GM10266 (cell line): Measurements from ENCODE around the gene PRXL2B.

ENCODE experiments used
- DNase-seq: peaks from one replicate; pipeline ENCODE4 v3.0.0; 2012; ENCODE audit errors: extremely low spot score
- TF ChIP-seq, protein P1 (sequence below): IDR thresholded peaks from 2 replicates; pipeline ENCODE4 v1.5.1; 2012; ENCODE audit warnings: mild to moderate bottlenecking, low read depth; ENCODE audit not compliant: control insufficient read depth, insufficient read depth; ENCODE audit errors: missing control alignments

The PRXL2B gene

DNA sequence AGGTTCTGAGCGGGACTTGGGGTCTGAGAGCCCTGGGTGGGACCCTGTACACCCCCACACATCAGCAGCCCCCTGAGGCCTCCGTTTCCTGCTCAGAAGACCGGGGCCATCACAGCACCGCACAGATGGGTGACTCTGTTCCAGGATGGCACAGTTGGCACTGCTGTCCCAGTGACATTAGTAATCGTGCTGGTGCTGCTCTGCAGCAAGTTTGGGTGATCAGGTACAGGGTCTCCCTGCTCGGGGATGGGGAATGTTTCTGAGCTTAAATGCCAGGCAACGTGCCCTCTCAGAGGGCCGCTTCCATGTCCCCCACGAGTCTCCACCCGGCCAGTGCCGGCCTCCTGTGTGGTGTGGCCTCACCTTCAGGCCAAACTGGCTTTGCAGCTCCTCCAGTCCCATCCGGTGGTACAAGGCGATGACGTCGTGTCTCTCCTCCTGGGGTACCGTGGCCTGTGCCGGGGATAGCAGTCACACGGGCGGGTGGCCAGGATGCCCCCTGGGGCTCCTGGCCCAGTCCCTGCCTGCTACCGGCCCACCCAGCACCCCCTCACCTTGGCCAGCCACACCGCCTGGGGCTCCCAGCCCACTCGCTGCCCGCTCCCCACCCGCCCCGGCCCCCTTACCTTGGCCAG is 17.1 kb downstream of the PRXL2B start:
- DNase-seq, result no peak

DNA sequence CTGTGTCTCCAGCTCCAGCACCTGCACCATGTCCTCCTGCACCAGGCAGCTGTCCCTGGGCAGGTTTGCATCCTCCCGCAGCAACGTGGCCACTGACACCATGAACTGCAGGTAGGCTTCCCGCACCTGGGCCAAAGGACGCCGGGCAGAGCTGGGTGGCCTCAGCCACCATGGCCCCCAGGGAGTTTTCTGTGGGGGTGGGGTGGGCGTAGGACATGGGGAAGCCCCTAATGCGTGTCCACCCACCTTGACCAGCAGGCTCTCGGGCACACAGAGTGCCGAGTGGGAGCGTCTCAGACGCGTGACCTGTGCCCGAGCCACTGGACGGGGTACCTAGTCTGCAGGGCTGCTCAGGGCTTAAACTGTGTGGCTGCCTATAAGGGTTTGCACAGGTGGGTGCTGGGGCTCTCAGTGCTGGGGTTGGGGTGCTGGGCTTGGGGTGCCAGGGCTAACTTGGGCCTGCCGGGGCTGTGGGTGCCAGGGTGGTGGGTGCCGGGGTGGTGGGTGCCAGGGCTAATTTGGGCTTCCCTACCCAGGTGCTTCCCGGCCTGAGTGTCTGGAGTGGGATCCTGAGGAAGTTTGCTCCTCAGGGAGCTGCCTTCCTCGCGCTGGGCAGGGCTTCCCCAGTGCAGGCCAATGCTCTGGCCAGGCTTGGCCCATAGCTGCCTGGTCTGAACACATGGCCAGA is 17.7 kb downstream of the PRXL2B start:
- TF ChIP-seq, protein P1, sequence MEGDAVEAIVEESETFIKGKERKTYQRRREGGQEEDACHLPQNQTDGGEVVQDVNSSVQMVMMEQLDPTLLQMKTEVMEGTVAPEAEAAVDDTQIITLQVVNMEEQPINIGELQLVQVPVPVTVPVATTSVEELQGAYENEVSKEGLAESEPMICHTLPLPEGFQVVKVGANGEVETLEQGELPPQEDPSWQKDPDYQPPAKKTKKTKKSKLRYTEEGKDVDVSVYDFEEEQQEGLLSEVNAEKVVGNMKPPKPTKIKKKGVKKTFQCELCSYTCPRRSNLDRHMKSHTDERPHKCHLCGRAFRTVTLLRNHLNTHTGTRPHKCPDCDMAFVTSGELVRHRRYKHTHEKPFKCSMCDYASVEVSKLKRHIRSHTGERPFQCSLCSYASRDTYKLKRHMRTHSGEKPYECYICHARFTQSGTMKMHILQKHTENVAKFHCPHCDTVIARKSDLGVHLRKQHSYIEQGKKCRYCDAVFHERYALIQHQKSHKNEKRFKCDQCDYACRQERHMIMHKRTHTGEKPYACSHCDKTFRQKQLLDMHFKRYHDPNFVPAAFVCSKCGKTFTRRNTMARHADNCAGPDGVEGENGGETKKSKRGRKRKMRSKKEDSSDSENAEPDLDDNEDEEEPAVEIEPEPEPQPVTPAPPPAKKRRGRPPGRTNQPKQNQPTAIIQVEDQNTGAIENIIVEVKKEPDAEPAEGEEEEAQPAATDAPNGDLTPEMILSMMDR, result no peak
- DNase-seq, result no peak

More for the DNA sequence above, 17.1 kb downstream of the PRXL2B start:
- TF ChIP-seq, protein P1, result no peak

DNA sequence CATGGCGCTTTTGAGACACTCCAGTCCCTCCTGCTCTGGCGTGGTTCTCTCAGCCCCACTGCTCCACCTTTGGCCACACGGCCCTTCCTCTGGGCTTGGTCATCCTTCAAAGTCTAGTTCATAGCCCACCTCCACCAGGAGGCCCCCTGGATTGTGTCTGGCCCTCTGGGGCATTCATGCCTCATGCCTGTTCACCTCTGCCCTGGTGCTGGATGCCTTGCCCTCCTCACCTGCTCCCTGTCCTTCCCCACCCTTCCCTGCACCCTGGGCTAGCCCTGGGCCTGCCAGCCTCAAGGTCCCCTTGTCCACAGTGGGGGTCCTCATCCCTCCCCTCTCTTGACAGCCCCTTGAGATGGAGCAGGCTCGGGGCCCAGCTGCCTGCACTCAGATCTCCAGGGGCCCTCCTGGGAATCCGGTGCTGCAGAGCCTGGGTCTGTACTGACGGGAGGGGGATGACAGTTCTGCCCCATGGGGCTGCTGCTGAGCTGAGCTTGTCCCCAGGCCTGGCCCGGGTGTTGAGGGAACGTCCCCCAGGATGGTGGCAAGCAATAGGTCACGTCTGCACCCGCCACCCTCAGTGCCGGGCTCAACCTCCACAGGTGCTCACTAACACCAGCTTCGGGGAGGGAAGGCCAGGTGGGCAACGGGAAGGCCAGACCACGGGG is 18.4 kb downstream of the PRXL2B start:
- TF ChIP-seq, protein P1, result no peak
- no peak for DNase-seq

DNA sequence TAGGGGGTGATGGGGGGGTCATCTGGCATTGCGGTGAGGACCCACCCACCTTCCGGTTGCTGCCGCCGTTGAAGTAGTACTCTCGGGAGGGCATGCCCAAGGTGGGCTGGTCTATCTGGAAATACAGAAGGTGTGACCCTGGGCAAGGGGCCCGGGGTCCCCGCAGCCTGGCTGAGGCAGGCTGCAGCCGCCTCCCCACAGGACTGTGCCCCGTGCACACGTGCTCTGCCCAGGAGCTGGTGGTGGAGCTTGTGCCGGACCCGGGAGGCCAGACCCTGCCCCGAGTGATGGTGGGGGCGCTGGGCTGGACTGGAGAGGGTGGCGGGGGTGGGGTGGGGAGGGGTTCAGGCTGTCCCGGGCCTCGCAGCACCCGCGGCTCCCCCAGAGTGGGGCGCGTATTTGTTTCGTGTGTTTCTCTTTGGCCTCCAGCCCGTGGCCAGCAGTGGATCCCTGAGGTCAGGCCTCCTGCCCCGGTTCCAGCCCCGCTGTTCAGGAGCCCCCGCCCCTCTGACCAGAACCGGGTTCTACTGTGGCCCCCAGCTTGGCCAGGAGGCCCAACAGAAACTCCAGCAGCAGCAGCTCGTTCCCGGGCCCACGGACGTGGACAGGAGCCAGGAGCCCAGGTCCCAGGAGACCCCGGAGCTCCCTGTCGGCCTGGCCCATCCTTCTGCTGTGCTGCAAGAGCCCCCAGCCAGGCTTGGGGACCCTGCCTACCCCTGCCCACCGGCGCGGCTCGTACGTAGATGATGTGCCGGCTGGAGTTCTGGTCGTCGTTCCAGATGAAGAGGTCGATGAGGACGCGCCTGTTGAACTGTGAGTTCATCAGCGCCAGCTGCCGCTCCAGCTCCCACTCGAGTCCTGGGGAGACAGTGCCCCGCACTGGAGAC is 19.2 kb downstream of the PRXL2B start:
- TF ChIP-seq, protein P1, result no peak
- no peak for DNase-seq

DNA sequence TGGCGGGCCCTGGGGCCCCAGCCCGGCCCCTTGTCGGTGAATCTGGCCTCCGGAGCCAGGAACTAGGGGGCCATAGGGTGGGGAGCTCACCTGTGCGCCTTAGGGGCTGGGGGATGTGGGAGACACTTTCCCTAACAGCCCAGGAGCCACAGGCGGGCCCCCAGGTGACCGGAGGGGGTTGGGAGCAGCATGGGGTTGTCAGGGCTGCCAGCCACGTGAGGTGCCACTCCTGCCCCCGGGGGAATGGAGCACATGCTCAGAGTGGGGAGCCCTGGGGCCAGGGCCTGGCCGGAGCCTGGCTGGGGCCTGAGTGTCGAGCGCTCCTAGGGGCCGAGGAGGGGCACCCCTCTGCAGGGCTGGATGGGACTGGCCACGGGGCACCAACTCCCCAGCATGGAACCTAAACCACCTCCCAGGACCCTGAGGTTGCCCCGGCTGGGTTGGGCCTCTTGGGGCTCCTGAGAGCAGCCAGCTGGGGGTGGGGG is 19.9 kb downstream of the PRXL2B start:
- DNase-seq, result no peak
- TF ChIP-seq, protein P1, result no peak

DNA sequence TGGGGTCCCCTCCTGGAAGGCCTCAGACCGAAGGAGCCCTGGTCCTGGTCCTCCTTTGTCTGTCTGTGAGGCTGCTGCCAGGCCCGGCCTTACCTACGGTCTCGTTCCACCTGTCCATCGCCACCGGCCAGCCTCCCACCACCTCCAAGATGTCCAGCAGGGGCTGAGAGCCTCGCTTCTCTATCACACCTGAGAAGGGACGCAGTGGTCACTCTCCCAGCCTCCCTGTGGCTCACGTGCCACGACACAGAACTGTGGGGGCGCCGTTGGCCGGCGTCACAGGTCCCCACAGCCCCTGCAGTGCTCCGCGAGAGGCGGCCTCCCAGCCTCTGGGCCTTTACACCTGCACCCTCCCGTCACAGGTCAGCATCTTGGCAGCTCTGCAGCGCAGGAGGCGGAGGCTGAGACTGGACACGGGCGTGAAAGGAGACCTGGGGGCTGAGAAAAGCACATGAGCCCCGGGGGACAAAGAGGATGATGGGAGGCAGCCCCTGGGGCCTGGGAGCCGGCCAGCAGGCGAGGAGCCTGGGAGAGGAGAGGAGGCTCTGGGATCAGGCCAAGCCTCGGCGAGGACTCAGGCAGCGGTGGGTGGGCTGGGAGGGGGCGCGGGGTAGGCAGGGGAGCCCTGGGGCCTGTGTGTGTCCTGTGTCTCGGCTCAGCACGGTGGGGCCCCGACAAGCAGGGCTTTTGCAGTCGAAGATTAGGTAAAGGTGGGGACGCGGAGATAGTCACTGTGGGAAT is 20.5 kb downstream of the PRXL2B start:
- no peak for DNase-seq
- TF ChIP-seq, protein P1, result no peak
